Adipocyte (in vitro differentiated cells): ENCODE measurements around the gene CHST13.

Experiments
- DNase-seq: peaks from one replicate; pipeline ENCODE4 v3.0.0-alpha.2; 2015; ENCODE audit warnings: low read depth
- H3K27me3 ChIP-seq: replicated peaks from 2 replicates; pipeline ENCODE4 v1.7.0; 2013; ENCODE audit warnings: mild to moderate bottlenecking, low read length, moderate library complexity; ENCODE audit not compliant: control insufficient read depth, insufficient read depth
- H3K36me3 ChIP-seq: 2 replicates; pipeline ENCODE4 v1.7.0; 2013; ENCODE audit warnings: low read length, mild to moderate bottlenecking, moderate library complexity; ENCODE audit not compliant: control insufficient read depth, insufficient read depth, severe bottlenecking
- H3K4me1 ChIP-seq: 2 replicates; pipeline ENCODE4 v1.7.0; 2013; ENCODE audit warnings: mild to moderate bottlenecking, low read length, moderate library complexity; ENCODE audit not compliant: control insufficient read depth, insufficient read depth
- H3K4me3 ChIP-seq: 2 replicates; pipeline ENCODE4 v1.7.0; 2013; ENCODE audit warnings: mild to moderate bottlenecking, low read length, moderate library complexity
- H3K9ac ChIP-seq: 2 replicates; pipeline ENCODE4 v1.7.0; 2013; ENCODE audit warnings: mild to moderate bottlenecking, low read length, moderate library complexity
- H3K9me3 ChIP-seq: 2 replicates; pipeline ENCODE4 v1.7.0; 2013; ENCODE audit warnings: mild to moderate bottlenecking, low read length, moderate library complexity; ENCODE audit not compliant: control insufficient read depth

Gene CHST13

DNA sequence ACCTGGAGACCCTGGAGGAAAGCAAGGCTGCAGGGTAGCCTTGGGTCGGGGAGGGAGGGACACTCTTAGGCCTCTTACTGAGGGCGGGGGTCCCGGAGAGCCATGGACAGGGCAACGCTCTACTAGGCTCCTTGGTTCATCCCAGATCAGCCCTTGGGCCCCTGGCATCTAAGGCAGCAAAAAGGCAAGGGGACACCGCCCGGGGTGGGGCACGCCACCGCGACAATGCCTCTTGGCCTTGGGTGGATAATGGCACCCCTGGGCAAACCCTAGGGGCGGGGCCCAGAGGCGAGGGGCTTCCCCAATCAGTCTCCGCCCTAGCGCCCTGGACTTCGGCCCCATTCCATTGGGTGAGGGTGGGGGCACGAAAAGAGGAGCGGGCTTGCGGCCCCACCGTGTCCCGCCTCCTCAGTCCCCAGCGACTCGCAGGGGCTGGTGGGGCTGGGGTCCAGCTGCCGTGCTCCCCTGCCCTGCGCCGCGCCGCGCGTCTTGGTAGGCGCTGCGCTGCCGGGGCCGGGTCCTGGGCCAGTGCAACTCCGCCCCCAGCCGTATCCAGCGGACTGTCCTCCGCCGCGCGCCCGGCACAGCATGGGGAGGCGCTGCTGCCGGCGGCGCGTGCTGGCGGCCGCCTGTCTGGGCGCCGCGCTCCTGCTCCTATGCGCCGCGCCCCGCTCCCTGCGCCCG lies at the start of gene CHST13:
Gene CHST13, plus strand, starts transcription at position 411 of the 684 bp plus-strand sequence. Its CDS starts 178 bp downstream, at position 589.
- H3K4me3 ChIP-seq: peak within 1 kb of the TSS; percentile 62
- no peaks in the 10 kb centered on the region for H3K4me1 ChIP-seq
- H3K36me3 ChIP-seq: no peaks in the 10 kb centered on the region
- DNase-seq: peak; percentile 76
- no peak within 1 kb of the TSS for H3K9ac ChIP-seq
- peaks cover 36% of the 10 kb centered on the region for H3K27me3 ChIP-seq
- H3K9me3 ChIP-seq: no peaks in the 10 kb centered on the region

DNA sequence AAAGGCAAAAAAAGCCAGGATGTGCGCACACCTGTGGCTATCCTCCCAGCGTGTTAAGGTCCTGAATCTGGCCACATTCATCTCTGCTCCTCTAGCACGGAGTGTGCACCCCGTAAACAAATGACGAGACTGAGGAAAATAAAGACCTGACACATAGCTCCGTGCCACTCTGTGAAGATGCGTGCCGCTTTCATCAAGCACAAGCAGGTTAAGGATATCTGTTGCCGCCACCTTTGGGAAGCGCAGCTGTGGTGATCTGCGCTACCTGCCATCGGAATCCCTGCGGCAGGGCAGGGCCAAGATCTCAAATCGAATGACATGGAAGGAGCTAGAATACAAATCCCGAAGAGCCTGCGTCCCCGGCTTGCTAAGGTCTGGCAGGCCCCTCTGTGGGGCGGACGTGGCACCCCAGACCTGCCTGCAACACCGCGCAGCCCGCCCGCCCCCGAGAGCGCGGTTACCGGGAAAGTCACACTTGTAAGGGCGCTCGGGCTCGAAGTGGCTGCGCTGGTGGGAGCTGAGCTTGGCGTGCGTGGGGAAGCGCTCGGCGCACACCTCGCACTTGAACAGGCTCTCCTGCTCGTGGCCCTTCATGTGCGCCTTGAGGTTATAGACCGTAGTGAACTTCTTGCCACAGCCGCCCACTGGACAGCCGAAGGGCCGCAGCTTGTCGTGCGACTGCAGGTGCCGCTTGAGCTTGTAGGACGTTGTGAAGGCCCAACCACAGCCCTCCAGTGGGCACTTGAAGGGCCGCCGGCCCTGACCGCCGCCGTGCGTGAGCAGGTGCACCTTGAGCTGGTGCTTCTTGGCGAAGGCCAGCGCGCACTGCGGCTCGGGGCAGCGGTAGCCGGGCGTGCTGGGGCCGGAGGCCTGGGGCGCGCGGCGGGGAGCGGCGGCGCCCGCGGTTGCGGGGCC lies 49.2 kb upstream of the CHST13 start:
- Histone ChIP-seq H3K27me3 (no peaks in the 10 kb centered on the region), H3K4me3 (peak overlapping the region; percentile 93)
- DNase-seq: no peak

DNA sequence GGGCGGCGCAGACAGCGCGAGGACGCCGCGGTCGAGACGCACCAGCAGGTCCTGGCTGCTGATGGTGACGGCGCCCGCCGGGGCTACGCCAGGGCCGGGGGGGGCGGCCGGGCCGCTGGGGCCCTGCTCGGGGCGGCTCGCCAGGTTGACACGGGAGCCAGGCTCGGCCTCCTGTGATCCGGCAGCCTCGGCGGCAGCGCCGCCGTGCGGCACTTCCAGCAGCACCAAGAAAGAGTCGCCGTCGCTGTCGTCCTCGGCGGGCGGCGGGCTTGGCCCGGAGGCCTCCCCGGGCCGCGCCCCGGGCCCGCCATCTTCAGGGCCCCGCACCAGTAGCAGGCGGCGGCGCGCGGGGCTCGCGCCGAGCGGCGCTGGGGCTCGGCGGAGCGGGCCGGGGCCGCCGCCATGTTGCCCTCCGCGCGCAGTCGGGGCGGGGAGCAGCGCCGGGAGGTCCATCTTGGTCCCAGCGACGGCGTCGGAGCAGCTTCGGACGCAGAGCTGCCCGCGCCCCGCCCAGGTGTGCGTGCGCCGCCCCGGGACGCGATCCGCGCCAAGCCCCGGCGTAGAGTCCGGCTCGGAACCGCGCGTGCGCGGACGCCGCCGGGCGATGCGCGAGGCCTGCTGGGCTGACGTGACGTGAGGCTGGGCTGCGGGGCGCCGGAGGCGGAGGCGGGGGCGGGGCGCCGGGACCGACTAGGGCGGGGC lies 48.4 kb upstream of the CHST13 start, which contains the start of gene ZXDC:
Gene ZXDC, minus strand, starts transcription at position 479 of the 702 bp plus-strand sequence. Its CDS starts 26 bp downstream, at position 453.
- no peaks in the 10 kb centered on the region for H3K27me3 ChIP-seq
- peak within 1 kb of the TSS; percentile 97 for H3K4me3 ChIP-seq
- peak; percentile 97 for DNase-seq
- peaks cover 36% of the 10 kb centered on the region for H3K4me1 ChIP-seq
- peak within 1 kb of the TSS; percentile 95 for H3K9ac ChIP-seq
- peaks cover 10% of the 10 kb centered on the region for H3K36me3 ChIP-seq
- no peaks in the 10 kb centered on the region for H3K9me3 ChIP-seq

More for the DNA sequence above, 49.2 kb upstream of the CHST13 start:
- peak overlapping the region; percentile 91 for H3K9ac ChIP-seq
- H3K9me3 ChIP-seq: no peaks in the 10 kb centered on the region
- H3K36me3 ChIP-seq: peaks cover 18% of the 10 kb centered on the region
- peaks cover 36% of the 10 kb centered on the region for H3K4me1 ChIP-seq

GRCh38 chr3:126476166-126477060 lies 47.5 kb upstream of the CHST13 start:
- peak overlapping the region; percentile 97 for H3K4me3 ChIP-seq
- peaks cover 36% of the 10 kb centered on the region for H3K4me1 ChIP-seq
- peak overlapping the region; percentile 95 for H3K9ac ChIP-seq
- H3K27me3 ChIP-seq: no peaks in the 10 kb centered on the region
- H3K9me3 ChIP-seq: no peaks in the 10 kb centered on the region
- no peak for DNase-seq
- H3K36me3 ChIP-seq: peaks cover 2% of the 10 kb centered on the region

- Histone ChIP-seq H3K36me3 (no peaks in the 10 kb centered on the region), H3K27me3 (no peaks in the 10 kb centered on the region), H3K4me3 (no peak overlapping the region), H3K4me1 (peaks cover 35% of the 10 kb centered on the region), H3K9ac (no peak overlapping the region), H3K9me3 (no peaks in the 10 kb centered on the region)
- DNase-seq: no peak
Observed at GRCh38 chr3:126477061-126477380, 46.9 kb upstream of the CHST13 start.

- H3K9ac ChIP-seq: no peak overlapping the region
- H3K36me3 ChIP-seq: no peaks in the 10 kb centered on the region
- no peaks in the 10 kb centered on the region for H3K9me3 ChIP-seq
- DNase-seq: no peak
- H3K4me3 ChIP-seq: no peak overlapping the region
- peaks cover 20% of the 10 kb centered on the region for H3K4me1 ChIP-seq
- H3K27me3 ChIP-seq: peaks cover 3% of the 10 kb centered on the region
Observed at GRCh38 chr3:126478581-126479310, 45.2 kb upstream of the CHST13 start.

DNA sequence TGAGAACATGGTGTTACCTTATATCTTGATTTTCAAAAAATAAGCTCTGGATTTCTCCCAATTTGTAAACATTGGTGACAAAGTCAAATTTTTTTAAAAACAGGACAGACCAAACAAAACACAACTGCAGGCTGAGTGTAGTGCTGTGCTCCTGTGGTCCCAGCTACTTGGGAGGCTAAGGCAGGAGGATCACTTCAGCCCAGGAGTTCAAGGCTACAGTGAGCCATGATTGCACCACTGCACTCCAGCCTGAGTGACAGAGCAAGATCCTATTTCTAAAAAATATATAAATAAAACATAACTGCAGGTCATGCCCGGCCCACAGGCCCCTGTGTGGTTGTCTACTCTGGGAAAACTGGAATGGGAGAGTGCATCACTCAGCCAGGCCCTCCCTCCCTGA lies 44.3 kb upstream of the CHST13 start:
- peaks cover 3% of the 10 kb centered on the region for H3K27me3 ChIP-seq
- H3K9ac ChIP-seq: no peak overlapping the region
- H3K36me3 ChIP-seq: no peaks in the 10 kb centered on the region
- no peak for DNase-seq
- no peaks in the 10 kb centered on the region for H3K9me3 ChIP-seq
- H3K4me1 ChIP-seq: peaks cover 13% of the 10 kb centered on the region
- no peak overlapping the region for H3K4me3 ChIP-seq

GRCh38 chr3:126480206-126480605 lies 43.7 kb upstream of the CHST13 start:
- DNase-seq: no peak
- Histone ChIP-seq H3K4me3 (no peak overlapping the region), H3K4me1 (peaks cover 13% of the 10 kb centered on the region), H3K36me3 (no peaks in the 10 kb centered on the region), H3K9ac (no peak overlapping the region), H3K9me3 (no peaks in the 10 kb centered on the region), H3K27me3 (peaks cover 3% of the 10 kb centered on the region)

- Histone ChIP-seq H3K36me3 (no peaks in the 10 kb centered on the region), H3K4me3 (no peak overlapping the region), H3K27me3 (peaks cover 3% of the 10 kb centered on the region), H3K9ac (no peak overlapping the region), H3K4me1 (peaks cover 13% of the 10 kb centered on the region), H3K9me3 (no peaks in the 10 kb centered on the region)
- DNase-seq: no peak
Observed at GRCh38 chr3:126480861-126481260, 43.1 kb upstream of the CHST13 start.
